Measurements from ENCODE around the gene SETBP1.

SETBP1 gene

GRCh38 chr18:44709307-44710126 is 28.8 kb downstream of the SETBP1 start:
- Histone ChIP-seq H3K4me1 (ENCODE audit: control insufficient read depth, insufficient read depth, low read depth, low read length) (peaks cover 4% of the 10 kb centered on the region), H2BK5ac (ENCODE audit: low read depth, low read length, poor library complexity, severe bottlenecking) (no peak overlapping the region), H3K9me3 (ENCODE audit: control insufficient read depth, low read length) (no peaks in the 10 kb centered on the region), H2BK120ac (ENCODE audit: low read depth, low read length) (no peak overlapping the region), H2BK15ac (ENCODE audit: low read depth, poor library complexity, severe bottlenecking) (no peak overlapping the region), H3K79me1 (replicated peaks; ENCODE audit: low read length, poor library complexity, severe bottlenecking) (peaks cover 36% of the 10 kb centered on the region), H4K8ac (ENCODE audit: low read length) (peak overlapping the region; percentile 5), H2AFZ (ENCODE audit: low read depth, low read length) (no peak overlapping the region), H3K4ac (ENCODE audit: low read depth in 1 of 2, low read length in 2 of 2) (no peak overlapping the region), H3K18ac (ENCODE audit: low read depth in 1 of 2, low read length in 2 of 2) (peak overlapping the region in 1 of 2 experiments; percentile 58), H4K91ac (ENCODE audit: low read length) (no peak overlapping the region), H2BK12ac (ENCODE audit: low read length in 2 of 2) (peak overlapping the region; percentile 29 to 72), H3K4me2 (ENCODE audit: low read length, poor library complexity, severe bottlenecking) (no peak overlapping the region), H3K4me3 (ENCODE audit: insufficient read depth in 1 of 2, low read depth in 1 of 2, low read length in 2 of 2) (peak overlapping the region in 1 of 2 experiments; percentile 46), H3K36me3 (ENCODE audit: control insufficient read depth in 1 of 2, insufficient read depth in 2 of 2, low read depth in 1 of 2, low read length in 2 of 2) (peaks cover 7 to 19% of the 10 kb centered on the region in 2 experiments), H3K14ac (ENCODE audit: low read length in 2 of 2) (no peak overlapping the region), H3K27me3 (ENCODE audit: control insufficient read depth in 1 of 2, insufficient read depth in 1 of 2, low read length in 2 of 2) (no peaks in the 10 kb centered on the region), H3K23ac (ENCODE audit: low read length in 2 of 2) (no peak overlapping the region), H2AK5ac (ENCODE audit: low read length, severe bottlenecking) (no peak overlapping the region), H3K27ac (ENCODE audit: low read length, poor library complexity, severe bottlenecking) (no peak overlapping the region), H3K9ac (ENCODE audit: low read length) (peak overlapping the region; percentile 84)
- 47% methylated on average over 8 of the region's 9 CpGs for WGBS
- DNase-seq: peak; percentile 84

GRCh38 chr18:44710931-44711330 is 30.2 kb downstream of the SETBP1 start:
- Histone ChIP-seq H3K36me3 (ENCODE audit: control insufficient read depth in 1 of 2, insufficient read depth in 2 of 2, low read depth in 1 of 2, low read length in 2 of 2) (peaks cover 7 to 19% of the 10 kb centered on the region in 2 experiments), H3K4me1 (ENCODE audit: control insufficient read depth, insufficient read depth, low read depth, low read length) (peaks cover 11% of the 10 kb centered on the region), H3K27ac (ENCODE audit: low read length, poor library complexity, severe bottlenecking) (no peak overlapping the region), H2BK12ac (ENCODE audit: low read length in 2 of 2) (no peak overlapping the region), H3K14ac (ENCODE audit: low read length in 2 of 2) (no peak overlapping the region), H2AK5ac (ENCODE audit: low read length, severe bottlenecking) (no peak overlapping the region), H3K4me3 (ENCODE audit: insufficient read depth in 1 of 2, low read depth in 1 of 2, low read length in 2 of 2) (no peak overlapping the region), H2BK120ac (ENCODE audit: low read depth, low read length) (no peak overlapping the region), H2BK15ac (ENCODE audit: low read depth, poor library complexity, severe bottlenecking) (no peak overlapping the region), H4K91ac (ENCODE audit: low read length) (no peak overlapping the region), H2BK5ac (ENCODE audit: low read depth, low read length, poor library complexity, severe bottlenecking) (no peak overlapping the region), H4K8ac (ENCODE audit: low read length) (no peak overlapping the region), H3K4me2 (ENCODE audit: low read length, poor library complexity, severe bottlenecking) (no peak overlapping the region), H3K23ac (ENCODE audit: low read length in 2 of 2) (no peak overlapping the region), H3K4ac (ENCODE audit: low read depth in 1 of 2, low read length in 2 of 2) (no peak overlapping the region), H3K18ac (ENCODE audit: low read depth in 1 of 2, low read length in 2 of 2) (no peak overlapping the region), H3K9ac (ENCODE audit: low read length) (no peak overlapping the region), H2AFZ (ENCODE audit: low read depth, low read length) (no peak overlapping the region), H3K27me3 (ENCODE audit: control insufficient read depth in 1 of 2, insufficient read depth in 1 of 2, low read length in 2 of 2) (no peaks in the 10 kb centered on the region), H3K79me1 (replicated peaks; ENCODE audit: low read length, poor library complexity, severe bottlenecking) (peaks cover 33% of the 10 kb centered on the region), H3K9me3 (ENCODE audit: control insufficient read depth, low read length) (no peaks in the 10 kb centered on the region)
- 96% methylated on average over 8 of the region's 8 CpGs for WGBS
- DNase-seq: no peak

GRCh38 chr18:44712025-44712424 is 31.3 kb downstream of the SETBP1 start:
- Histone ChIP-seq H3K9ac (ENCODE audit: low read length) (no peak overlapping the region), H2AFZ (ENCODE audit: low read depth, low read length) (no peak overlapping the region), H3K4me2 (ENCODE audit: low read length, poor library complexity, severe bottlenecking) (no peak overlapping the region), H3K9me3 (ENCODE audit: control insufficient read depth, low read length) (no peaks in the 10 kb centered on the region), H3K18ac (ENCODE audit: low read depth in 1 of 2, low read length in 2 of 2) (no peak overlapping the region), H2BK12ac (ENCODE audit: low read length in 2 of 2) (no peak overlapping the region), H3K27me3 (ENCODE audit: control insufficient read depth in 1 of 2, insufficient read depth in 1 of 2, low read length in 2 of 2) (no peaks in the 10 kb centered on the region), H4K91ac (ENCODE audit: low read length) (no peak overlapping the region), H2BK5ac (ENCODE audit: low read depth, low read length, poor library complexity, severe bottlenecking) (no peak overlapping the region), H2BK15ac (ENCODE audit: low read depth, poor library complexity, severe bottlenecking) (no peak overlapping the region), H2BK120ac (ENCODE audit: low read depth, low read length) (no peak overlapping the region), H3K23ac (ENCODE audit: low read length in 2 of 2) (no peak overlapping the region), H2AK5ac (ENCODE audit: low read length, severe bottlenecking) (peak overlapping the region; percentile 18), H3K4me1 (ENCODE audit: control insufficient read depth, insufficient read depth, low read depth, low read length) (peaks cover 13% of the 10 kb centered on the region), H3K4ac (ENCODE audit: low read depth in 1 of 2, low read length in 2 of 2) (no peak overlapping the region), H4K8ac (ENCODE audit: low read length) (no peak overlapping the region), H3K79me1 (replicated peaks; ENCODE audit: low read length, poor library complexity, severe bottlenecking) (peaks cover 33% of the 10 kb centered on the region), H3K36me3 (ENCODE audit: control insufficient read depth in 1 of 2, insufficient read depth in 2 of 2, low read depth in 1 of 2, low read length in 2 of 2) (peaks cover 10 to 16% of the 10 kb centered on the region in 2 experiments), H3K27ac (ENCODE audit: low read length, poor library complexity, severe bottlenecking) (no peak overlapping the region), H3K4me3 (ENCODE audit: insufficient read depth in 1 of 2, low read depth in 1 of 2, low read length in 2 of 2) (no peak overlapping the region), H3K14ac (ENCODE audit: low read length in 2 of 2) (no peak overlapping the region)
- WGBS: 75% methylated on average over 2 of the region's 2 CpGs
- DNase-seq: no peak

- no peak overlapping the region for H2BK120ac ChIP-seq (ENCODE audit: low read depth, low read length)
- H3K79me1 ChIP-seq (replicated peaks; ENCODE audit: low read length, poor library complexity, severe bottlenecking): peaks cover 33% of the 10 kb centered on the region
- no peak overlapping the region for H2AFZ ChIP-seq (ENCODE audit: low read depth, low read length)
- no peak for DNase-seq
- WGBS: 98% methylated on average over 3 of the region's 3 CpGs
- H2BK15ac ChIP-seq (ENCODE audit: low read depth, poor library complexity, severe bottlenecking): no peak overlapping the region
- H3K4me3 ChIP-seq (ENCODE audit: insufficient read depth in 1 of 2, low read depth in 1 of 2, low read length in 2 of 2): no peak overlapping the region
- no peak overlapping the region for H3K14ac ChIP-seq (ENCODE audit: low read length in 2 of 2)
- H4K8ac ChIP-seq (ENCODE audit: low read length): no peak overlapping the region
- peaks cover 10 to 13% of the 10 kb centered on the region in 2 experiments for H3K36me3 ChIP-seq (ENCODE audit: control insufficient read depth in 1 of 2, insufficient read depth in 2 of 2, low read depth in 1 of 2, low read length in 2 of 2)
- H2AK5ac ChIP-seq (ENCODE audit: low read length, severe bottlenecking): no peak overlapping the region
- H3K4me2 ChIP-seq (ENCODE audit: low read length, poor library complexity, severe bottlenecking): no peak overlapping the region
- H3K9ac ChIP-seq (ENCODE audit: low read length): no peak overlapping the region
- H3K4ac ChIP-seq (ENCODE audit: low read depth in 1 of 2, low read length in 2 of 2): no peak overlapping the region
- H3K23ac ChIP-seq (ENCODE audit: low read length in 2 of 2): no peak overlapping the region
- no peak overlapping the region for H3K27ac ChIP-seq (ENCODE audit: low read length, poor library complexity, severe bottlenecking)
- no peak overlapping the region for H4K91ac ChIP-seq (ENCODE audit: low read length)
- no peaks in the 10 kb centered on the region for H3K27me3 ChIP-seq (ENCODE audit: control insufficient read depth in 1 of 2, insufficient read depth in 1 of 2, low read length in 2 of 2)
- H2BK12ac ChIP-seq (ENCODE audit: low read length in 2 of 2): no peak overlapping the region
- H3K9me3 ChIP-seq (ENCODE audit: control insufficient read depth, low read length): no peaks in the 10 kb centered on the region
- no peak overlapping the region for H2BK5ac ChIP-seq (ENCODE audit: low read depth, low read length, poor library complexity, severe bottlenecking)
- no peak overlapping the region for H3K18ac ChIP-seq (ENCODE audit: low read depth in 1 of 2, low read length in 2 of 2)
- H3K4me1 ChIP-seq (ENCODE audit: control insufficient read depth, insufficient read depth, low read depth, low read length): peaks cover 11% of the 10 kb centered on the region
Observed at GRCh38 chr18:44713435-44713834, 32.7 kb downstream of the SETBP1 start.
